Hematopoietic multipotent progenitor cell treated with erythropoietin and hydrocortisone succinate and interleukin-3 and kit ligand, for 8 days (in vitro differentiated cells): ENCODE results near the gene AP3D1.
"Not testable (repeated sequence)": the region's sequence is repeated elsewhere in the genome, so short reads cannot be mapped to it uniquely, and the experiment has no call there.

Source experiments
- DNase-seq: peaks from one replicate; pipeline ENCODE4 v3.0.0-alpha.2; 2015

Gene AP3D1

GRCh38 chr19:2151339-2152229, at the start of gene AP3D1:
Gene AP3D1 (minus strand): TSS chr19:2151566. CDS start chr19:2151334, 232 bp downstream.
- peak; percentile 99 for DNase-seq

- not testable (repeated sequence) for DNase-seq
These were observed 49.4 kb upstream of the AP3D1 start for GRCh38 chr19:2200624-2201294.

GRCh38 chr19:2199861-2200623, 48.7 kb upstream of the AP3D1 start:
- no peak for DNase-seq

- no peak for DNase-seq
These were observed 47.8 kb upstream of the AP3D1 start for GRCh38 chr19:2199215-2199614.

DNA sequence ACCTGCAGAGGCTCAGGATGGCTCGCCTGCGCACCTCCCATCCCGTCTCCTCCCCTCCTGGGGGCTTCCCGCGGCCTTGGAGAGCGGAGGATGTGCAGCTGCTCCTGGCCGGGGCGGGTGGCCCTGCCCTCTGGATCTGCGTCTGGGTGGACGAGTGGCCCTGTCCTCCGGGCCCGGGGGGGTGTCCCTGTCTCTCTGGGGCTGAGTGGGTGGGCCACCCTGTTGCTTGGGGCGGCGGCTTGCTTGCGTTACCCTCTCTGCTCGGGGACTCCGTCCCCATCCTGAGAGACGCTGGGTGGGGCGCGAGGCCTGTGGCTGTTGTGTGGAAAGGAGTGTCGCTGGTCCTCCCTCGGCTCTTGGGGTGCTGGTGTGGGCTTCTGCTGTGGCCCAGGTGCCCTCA, 47.0 kb upstream of the AP3D1 start:
- DNase-seq, result no peak

- no peak for DNase-seq
These were observed 45.9 kb upstream of the AP3D1 start for GRCh38 chr19:2197270-2197669.

GRCh38 chr19:2195914-2196313, 44.5 kb upstream of the AP3D1 start:
- no peak for DNase-seq

DNA sequence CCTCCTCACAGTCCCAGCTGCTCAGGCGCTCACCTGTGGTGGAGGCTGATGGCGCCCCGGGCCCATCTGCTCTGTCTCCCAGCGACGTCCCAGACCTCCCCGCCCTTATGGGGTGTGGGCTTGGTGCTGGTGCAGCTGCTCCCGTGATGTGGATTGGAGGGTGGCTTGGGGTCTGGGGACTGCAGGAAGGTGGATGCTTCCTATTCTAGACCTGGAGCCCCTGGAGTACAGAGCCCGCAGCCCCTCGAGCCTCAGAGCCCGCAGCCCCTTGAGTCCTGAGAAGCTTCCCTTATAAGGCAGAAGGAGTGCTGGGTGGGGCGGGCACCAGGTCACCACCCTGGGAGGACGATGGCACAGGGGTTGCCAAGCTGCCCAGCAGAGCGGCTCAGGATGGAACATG, 44.0 kb upstream of the AP3D1 start:
- DNase-seq, result no peak

DNA sequence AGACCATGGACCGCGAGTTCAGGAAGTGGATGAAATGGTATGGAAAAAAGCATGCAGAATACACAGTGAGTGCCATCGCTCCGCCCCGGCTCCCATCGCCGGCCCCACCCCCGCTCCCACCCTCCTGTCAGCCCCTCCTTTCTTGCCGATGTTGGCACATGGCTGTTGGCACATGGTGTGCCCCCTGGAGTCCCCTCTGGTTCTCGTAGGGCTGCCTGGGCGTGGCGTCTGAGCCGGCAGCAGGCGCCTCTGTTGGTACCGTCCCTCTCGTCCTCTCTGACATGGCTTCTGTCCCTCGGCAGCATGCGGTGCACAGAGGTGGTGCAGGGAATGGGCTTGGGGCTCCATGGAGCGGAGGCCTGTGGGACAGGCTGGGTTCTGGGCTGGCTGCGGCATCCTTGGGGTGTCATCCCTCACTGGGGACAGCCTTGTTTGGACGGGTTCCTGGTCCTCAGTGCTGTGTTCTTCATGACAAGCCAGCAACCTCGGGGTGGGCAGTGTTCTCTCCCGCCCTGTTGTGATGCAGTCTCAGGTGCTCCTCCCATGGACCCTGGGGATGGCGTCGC, 43.2 kb upstream of the AP3D1 start:
- DNase-seq, result no peak

GRCh38 chr19:2193807-2194206, 42.4 kb upstream of the AP3D1 start:
- DNase-seq, result no peak

DNA sequence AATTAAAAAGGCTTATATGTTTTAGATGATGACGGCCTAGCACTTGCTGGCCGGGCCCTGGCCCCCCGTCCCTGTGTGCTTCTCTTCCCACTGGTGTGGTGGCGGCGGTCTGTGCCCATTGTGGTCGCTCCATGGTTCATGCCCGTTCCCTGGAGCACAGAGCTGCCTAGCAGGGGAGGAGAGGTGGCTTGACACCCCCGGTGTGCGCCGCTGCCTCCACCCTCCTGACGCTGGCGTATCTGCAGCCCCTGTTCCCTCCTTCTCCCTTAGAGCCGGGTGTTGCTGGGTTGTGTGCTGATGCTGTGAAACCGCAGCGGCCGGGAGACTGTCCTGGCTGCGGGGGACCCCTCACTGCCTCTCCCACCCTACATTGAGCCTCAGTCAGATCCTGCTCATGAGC, 41.5 kb upstream of the AP3D1 start:
- no peak for DNase-seq

DNA sequence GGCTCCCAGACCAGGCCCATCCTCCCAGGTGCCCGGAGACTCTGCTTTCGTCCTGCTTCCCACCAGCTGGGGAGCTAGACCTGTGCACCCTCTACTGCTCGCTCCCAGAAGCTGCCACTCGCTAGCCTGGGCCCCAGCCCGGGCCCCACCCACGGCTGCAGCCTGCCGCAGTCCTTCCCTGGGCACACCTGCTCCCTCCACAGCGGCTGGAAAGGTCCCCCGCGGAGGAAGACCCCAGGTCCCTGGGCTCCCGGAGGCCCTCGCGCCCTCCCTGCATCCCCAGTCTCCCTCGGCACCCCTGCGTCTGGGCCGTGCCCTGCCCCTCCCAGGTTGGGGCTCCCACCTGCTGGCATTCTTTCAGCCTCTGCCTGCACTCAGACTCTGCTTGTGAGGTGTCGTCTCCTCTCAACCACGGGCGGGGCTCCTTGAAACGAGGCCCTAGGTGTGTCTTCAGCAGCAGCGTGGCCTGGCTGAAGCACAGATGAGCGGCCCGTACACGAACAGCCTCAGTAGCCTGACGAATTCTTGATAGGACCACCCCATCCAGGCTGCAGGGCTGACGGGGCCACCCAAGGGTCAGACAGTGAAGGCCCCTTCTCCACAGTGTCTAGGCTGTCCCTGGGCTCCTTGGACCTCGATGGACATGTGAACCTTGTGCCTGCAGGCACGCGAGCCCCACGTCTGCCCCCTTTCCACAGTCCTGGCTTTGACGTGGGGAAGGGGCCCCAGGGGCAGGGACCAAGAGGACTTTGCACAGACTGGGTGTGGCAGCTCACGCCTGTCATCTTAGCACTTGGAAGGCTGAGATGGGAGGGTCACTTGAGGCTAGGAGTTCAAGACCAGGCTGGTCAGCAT, 40.3 kb upstream of the AP3D1 start:
- no peak for DNase-seq

DNA sequence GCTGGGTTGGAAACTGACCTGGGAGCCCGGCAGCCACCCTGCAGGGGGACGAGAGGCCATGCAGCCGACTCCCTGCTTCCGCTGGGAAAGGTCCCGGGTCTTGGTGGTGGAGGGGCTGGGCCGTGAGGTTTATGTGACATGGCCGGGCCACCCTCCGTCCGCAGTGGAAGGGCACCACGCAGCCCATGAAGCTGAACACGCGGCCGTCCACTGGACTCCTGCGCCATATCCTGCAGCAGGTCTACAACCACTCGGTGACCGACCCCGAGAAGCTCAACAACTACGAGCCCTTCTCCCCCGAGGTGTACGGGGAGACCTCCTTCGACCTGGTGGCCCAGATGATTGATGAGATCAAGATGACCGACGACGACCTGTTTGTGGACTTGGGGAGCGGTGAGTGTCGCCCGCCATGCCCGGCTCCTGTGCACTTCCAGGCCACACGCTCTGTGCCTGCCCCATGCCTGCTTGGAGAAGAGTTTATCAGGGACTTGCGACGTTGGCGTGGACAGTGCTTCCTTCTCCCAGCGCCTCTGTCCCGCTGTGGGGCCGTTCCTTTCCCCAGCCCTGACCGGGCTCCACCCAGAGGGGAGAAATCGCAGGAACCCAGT, 39.6 kb upstream of the AP3D1 start:
- DNase-seq, result no peak

GRCh38 chr19:2189880-2190279, 38.5 kb upstream of the AP3D1 start:
- no peak for DNase-seq

GRCh38 chr19:2188708-2189385, 37.5 kb upstream of the AP3D1 start:
- no peak for DNase-seq

- DNase-seq, result no peak
These were observed 35.8 kb upstream of the AP3D1 start for GRCh38 chr19:2187159-2187558.

DNA sequence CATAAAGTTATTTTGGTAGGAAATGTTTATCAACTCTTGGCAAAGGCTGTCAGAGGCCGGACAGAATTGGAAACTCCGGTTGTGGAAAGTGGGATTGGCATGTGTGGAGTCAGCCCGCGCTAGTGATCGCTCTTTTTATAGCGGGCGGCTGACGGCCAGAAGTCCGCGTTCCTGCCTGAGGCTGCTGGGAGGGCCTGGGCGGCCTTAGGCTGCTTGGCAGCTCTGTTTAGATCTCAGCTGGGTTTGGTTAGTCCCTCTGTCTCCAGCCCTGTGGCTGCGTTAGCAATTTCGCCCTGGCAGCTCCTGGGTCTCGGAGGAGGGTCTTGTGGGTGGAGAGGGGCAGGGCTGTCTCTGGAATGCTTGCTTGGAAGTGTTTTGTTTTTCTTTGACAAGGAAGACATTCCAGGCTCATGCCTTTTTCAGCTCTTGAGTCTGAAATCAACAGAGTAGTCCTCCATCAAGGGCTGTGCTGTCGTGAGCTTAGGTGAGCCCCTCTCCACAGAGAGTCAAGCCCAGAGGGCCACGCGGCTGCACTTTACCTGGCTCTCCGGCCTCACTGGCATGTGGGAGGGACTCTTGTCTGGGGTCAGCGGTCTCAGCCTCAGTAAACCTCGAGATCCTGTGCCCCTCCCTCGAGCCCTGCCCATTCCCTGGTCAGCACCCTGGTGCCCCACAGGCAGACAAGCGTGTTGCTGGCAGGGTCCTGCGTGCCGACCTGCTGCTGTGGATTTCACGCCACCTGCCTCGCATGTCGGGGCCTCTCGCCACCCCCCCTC, 34.9 kb upstream of the AP3D1 start:
- DNase-seq, result no peak

DNA sequence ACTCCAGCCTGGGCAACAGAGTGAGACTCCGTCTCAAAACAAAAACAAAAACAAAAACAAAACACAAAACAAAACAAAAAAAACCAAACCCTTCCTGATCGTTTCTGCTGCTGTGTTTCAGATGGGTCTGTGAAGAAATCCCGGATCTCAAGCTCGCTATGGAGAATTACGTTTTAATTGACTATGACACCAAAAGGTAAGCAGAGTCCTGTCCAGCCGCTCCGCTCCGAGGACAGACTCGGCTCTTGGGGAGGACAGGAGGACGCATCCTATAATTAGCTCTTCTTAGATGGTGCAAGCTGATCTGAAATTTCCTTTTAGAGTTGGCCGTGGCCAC, 34.3 kb upstream of the AP3D1 start:
- DNase-seq, result no peak

GRCh38 chr19:2184422-2184975, 33.1 kb upstream of the AP3D1 start:
- DNase-seq, result no peak

GRCh38 chr19:2181633-2181997, 30.2 kb upstream of the AP3D1 start:
- no peak for DNase-seq
